NCI-H2227 (cell line): ENCODE measurements around the gene TBC1D22A.
A peak's percentile ranks its signal among the peaks of the same experiment; 100 is the strongest.
"Not testable (repeated sequence)": the region's sequence is repeated elsewhere in the genome, so short reads cannot be mapped to it uniquely, and the experiment has no call there.

ENCODE experiments used
- DNase-seq: peaks from one replicate; lab custom pipeline; 2025; ENCODE audit not compliant: unreplicated experiment; lab: John Stamatoyannopoulos, UW

TBC1D22A gene

DNA sequence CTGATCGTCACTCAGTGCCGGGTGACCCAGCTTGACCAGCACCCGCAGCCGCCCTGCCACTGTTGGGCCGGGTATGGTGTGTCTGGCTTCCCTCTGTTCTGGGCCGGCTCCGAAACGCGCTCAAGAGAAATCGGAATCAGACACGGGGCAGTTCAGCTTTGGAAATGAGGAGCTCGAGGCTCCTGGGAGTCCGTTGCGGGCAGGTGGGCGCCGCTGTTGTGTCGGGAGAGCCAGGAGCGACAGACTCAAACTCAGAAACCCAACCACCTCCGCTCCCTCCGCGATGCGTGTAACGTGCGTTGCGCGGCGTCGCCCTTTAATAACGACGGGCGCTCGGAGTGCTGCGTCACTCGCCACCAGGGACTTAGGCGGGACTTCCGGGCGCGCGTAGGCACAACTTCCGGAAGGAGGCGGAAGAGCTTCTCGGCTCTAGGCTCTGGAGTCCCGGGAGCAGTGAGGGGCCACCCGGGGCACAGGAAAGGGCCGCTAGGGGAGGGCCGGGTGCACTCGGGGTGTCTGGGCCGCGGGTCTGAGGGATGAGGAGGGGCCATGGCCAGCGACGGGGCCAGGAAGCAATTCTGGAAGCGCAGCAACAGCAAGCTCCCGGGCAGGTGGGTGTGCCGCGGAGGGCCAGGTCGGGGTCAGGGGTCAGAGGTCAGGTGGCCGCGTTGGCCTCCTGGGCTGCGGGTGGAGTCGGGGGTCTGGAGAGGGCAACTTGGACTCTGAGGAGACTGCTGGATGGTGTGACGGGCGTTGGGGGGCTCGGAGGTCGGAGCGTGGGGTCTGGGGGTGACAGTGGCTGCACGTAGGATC, at the start of gene TBC1D22A:
TSS of gene TBC1D22A (plus strand) at position 413 of the 813 bp plus-strand sequence. CDS start at position 550, 137 bp downstream.
- DNase-seq = peak; percentile 95

DNA sequence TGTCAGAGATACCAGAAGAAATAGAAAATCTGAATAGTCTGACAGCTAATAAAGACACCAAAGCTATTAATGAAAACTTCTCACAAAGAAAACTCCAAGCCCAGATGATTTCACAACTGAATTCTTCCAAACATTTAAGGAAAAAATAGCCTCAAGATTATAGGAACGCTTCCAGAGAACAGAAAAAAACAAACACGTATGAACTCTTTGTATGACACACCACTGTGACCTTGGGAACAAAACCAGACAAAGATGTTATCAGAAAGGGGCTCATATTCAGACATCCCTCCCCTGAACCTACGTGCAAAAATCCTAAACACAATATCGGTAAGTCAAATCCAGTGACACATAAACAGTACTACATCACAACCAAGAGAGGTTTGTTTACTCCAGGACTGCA, 47.9 kb upstream of the TBC1D22A start:
- DNase-seq = no peak

- DNase-seq = no peak
Observed at GRCh38 chr22:46719921-46720320, 42.5 kb upstream of the TBC1D22A start.

- DNase-seq = no peak
Observed at GRCh38 chr22:46721501-46722085, 40.9 kb upstream of the TBC1D22A start.

DNA sequence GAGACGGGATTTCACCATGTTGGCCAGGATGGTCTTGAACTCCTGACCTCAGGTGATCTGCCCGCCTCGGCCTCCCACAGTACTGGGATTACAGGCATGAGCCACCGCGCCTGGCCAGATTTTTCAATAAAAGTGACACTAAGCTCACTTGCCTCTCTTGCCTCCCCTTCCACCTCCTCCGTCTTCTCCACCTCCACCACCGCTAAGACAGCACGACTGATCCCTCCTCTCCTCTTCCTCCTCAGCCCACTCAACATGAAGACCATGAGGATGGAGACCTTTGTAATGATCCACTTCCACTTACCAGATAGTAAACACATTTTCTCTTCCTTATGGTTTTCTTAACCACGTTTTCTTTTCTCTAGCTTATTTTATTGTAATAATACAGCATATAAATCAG, 38.6 kb upstream of the TBC1D22A start:
- no peak for DNase-seq

GRCh38 chr22:46725096-46725495, 37.4 kb upstream of the TBC1D22A start:
- DNase-seq = no peak

DNA sequence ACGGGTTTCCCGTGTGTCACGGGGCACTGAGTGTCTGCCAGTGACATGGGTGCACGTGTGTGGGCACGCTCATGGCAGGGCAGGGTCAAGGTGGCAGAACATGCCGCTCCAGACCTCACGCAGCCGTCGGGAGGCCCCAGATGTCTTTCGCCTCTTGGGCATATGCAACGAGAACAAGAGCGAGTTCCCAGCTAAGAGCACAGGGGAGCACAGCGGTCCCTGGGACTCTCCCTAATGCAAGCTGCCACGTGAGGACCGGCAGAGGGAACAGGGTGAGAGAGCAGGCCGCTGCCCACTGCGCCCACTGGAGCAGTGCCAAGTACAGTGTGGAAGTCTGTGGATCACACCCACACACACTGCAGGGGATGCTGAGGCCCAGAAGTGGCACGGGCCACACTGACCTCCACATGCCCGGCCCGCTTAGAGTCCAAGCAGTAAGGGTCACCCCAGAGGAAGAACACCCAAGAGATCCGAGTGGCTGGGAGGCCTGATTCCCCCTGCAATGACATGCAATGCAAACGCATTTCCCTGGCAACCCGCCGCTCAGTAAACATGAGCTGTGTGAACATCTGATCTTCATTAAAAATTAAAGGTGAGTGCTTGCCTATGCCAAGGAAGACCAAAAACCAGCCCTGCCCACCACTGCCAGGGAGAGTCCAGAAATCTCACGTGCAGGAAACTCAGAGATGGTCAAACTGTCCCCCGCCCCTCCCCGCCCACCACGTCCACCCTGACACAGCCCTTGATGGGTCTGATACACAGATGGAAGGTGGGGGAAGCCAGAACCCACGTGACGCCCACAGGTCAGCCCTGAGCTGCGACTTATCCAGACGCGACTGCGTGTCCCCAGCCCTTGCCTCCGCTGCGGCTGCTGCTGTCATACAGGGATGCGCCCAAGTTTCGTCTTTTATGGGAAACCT, 36.1 kb upstream of the TBC1D22A start:
- no peak for DNase-seq

DNA sequence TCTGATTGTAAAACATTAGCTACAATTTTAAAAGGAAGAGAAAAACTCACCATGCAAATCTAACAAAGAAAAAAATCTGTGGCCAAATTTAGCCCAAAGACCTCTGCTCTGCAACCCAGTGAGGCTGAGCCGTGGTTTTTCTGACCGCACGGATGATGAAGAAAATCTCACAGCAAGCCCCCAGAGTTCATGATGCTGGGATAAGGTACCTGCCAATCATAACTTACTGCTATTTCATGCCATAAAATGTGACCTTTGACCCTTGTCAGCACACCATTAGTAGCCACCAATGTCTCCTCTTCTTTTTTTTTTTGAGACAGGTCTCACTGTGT, 35.5 kb upstream of the TBC1D22A start:
- no peak for DNase-seq

GRCh38 chr22:46727813-46728364, 34.6 kb upstream of the TBC1D22A start:
- no peak for DNase-seq

DNA sequence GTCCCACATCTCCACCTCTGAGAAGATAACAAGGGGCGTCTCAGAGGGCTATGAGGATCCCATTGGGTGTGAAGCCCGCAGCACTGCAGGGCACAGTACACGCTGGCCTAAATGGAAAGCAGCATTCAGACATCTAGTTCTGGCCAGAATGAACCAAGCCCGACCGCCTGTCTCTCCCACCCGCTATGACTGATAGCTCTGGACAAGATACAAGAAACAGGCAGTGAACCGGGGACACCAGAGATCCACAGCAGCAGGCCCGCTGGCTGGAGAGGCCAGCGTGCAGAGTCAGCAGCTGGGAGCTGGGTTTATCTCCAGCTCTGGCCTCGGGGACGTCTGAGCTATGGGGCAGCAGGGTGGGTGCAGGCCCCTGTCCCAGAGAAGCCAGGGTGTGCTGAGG, 34.0 kb upstream of the TBC1D22A start:
- no peak for DNase-seq

DNA sequence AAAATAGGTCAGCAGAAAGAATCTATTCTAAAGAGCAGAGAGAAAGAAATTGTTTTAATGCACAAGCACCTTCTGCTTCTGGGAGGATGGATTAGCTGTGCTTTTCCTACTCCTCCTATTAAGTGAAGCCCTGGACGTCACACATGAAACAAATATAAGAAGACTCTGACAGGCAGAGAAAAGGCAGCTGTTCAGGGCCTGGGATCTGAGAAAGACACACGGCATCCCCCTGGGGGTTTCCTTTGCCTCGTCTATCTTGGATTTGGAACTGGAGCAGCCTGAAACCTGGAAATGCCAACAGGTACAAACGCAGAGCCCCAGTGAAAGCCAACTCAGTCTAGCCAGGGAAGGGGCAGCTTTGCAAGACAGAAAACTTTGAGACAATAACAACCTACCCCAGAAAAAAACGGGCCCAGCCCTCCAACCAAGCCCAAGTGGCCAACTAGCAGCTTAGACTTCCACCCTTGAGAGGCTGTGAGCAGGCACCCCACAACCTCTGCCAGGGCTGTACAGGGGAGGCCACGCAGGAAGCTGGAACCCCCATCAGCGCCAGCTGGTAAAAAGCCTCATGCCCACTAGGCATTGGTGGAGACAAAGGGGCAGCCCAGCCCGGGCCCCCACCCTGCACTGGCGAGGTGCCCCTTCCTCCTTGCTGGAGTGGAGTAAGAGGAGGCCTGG, 31.7 kb upstream of the TBC1D22A start:
- DNase-seq = no peak

DNA sequence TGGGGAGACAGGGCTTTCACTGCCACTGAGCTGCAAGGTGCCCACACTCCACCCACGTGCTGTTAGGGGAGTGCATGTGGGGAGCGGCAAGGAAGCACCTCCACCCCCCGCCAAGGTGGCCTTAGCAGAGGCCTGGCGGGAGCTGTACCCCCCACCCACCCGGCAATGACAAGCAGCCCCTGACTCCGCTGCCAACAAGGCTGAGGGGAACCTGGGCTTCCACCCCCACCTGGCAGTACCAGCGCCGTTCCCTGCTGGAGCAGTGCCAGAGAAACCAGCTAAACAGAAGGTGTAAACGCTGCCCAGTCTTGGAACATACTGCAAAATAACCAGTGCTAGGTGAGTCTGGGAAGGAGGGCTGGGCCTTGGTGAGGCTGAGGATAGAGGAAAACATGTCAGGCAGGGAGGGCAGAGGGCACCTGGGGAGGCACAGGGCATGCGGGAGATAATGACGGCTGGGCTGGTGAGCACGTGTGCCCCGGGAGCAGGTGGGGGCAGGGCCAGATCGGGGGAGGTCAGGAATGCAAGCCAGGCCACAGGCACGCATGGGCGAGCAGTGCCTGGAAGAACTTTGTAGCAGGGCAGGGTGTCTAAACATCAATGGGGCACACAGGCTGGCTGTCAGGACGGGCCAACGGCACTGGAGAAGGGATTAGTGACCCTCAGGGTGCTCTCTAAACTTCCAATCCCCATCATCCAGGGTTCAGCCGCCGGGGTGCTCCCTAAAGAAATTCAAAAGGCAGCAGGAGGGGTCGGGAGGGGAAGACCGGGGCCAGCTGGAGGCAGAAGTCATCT, 31.0 kb upstream of the TBC1D22A start:
- DNase-seq = no peak

DNA sequence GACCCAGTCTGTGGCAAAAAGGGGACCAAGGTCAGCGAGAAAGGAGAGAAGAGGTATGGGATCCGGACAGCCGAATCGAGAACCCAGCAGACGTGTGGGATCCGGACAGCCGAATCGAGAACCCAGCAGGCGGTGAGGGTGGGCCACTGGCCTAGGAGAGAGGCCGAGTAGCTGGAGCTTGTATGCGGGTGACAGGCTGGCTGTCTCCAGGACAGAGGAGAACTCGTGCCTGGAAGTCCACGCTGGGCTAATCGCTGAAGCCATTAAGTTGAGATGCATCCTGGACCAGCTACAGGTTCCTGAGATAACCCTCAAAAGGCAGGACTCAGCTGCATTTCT, 30.4 kb upstream of the TBC1D22A start:
- no peak for DNase-seq

DNA sequence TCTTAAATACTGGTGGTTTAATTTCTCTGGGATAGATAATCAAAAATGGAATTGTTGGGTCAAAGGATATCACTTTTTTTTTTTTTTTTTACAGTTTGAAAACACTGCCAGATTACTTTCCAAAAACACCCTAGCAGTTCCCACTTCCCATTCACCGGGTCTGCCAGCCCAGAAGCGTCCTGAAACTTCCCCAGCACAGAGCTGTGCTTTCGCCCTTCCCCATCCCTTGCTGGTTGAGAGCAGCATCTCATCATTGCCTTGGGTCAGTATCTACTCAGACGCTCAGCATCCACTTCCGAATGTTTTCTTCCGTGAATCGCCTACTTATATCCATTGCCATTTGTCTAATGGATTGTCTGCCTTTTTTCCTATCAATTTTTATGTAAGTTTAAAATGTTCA, 29.9 kb upstream of the TBC1D22A start:
- DNase-seq = no peak

- DNase-seq = not testable (repeated sequence)
Observed at GRCh38 chr22:46734213-46734722, 28.2 kb upstream of the TBC1D22A start.

GRCh38 chr22:46734830-46735453, 27.5 kb upstream of the TBC1D22A start:
- no peak for DNase-seq

DNA sequence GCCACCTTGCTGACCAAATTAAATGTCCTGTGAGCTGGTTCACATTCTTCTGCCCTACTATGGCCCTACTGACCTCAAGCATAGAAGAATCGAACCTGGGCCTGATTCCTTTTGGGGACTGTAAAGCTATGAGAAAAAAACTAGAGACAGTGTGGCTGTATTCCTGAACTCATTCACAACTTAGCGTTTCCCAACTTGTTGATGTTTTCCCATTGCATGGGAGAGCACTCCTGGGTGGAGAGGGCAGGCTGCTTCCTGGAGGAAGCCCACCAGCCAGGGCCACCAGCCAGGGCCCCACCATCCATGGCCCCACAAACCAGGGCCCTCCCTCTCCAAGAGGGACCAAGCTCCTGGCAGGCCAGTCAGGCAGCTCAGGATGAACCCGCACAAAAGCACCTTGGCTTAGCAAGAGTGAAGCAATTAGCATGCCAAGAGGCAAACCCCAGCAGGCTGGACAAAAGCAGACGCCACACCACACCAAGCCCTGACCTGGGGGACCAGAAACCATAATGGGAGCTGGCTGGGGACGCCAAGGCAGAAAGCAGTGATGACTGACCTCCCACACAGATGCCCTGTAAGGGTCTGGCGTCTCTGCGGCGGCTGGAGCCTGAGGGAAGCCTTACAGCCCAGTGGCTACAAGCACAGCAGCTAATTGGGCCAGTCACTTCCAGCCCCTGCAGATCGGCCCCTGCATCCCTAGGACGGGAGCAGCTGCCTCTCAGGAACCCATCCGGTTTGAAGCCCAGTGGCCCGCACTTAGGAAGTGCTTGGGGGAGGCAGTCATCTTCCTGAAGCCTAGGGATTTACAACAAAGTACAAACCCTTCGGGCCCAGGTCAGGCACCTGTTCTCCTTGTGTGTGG, 26.5 kb upstream of the TBC1D22A start:
- no peak for DNase-seq

DNA sequence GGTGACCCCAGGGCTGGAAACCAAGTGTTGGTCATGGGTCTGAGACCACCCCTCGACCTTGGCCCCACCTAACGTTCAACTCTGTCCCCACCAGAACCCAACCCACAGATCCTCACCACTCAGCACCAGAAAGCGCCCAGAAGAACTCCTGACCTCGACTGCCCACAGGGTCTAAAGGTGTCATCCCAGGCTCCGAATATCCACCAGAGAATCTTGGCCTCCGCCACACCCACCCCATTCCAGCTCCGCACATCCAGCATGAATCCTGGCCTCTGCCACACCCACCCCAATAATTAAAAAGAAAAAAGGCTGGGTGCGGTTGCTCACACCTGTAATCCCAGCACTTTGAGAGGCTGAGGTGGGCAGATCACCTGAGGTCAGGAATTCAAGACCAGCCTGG, 25.7 kb upstream of the TBC1D22A start:
- DNase-seq = no peak
